Mucosa of descending colon (tissue), 3 donors: ENCODE results near the gene WDR18. TPM values are rescaled to one million over a fixed set of nuclear protein-coding genes. Genes with fewer than 3 reads are reported as not detected.

Source experiments
- ATAC-seq: fragments of 200-7000 bp; cut with Tn5 transposase; one replicate; pipeline ENCODE4 v1.9.1; 2020; ENCODE audit warnings: mild to moderate bottlenecking, moderate library complexity
- DNase-seq, 3 donors: peaks; one replicate each; pipeline ENCODE4 v3.0.0-alpha.2; 2020
- H3K36me3 ChIP-seq: fragments of 200-600 bp; one replicate; pipeline ENCODE4 v1.8.0; 2021; ENCODE audit warnings: low read depth, mild to moderate bottlenecking
- H3K4me1 ChIP-seq: fragments of 200-600 bp; one replicate; pipeline ENCODE4 v1.8.0; 2021; ENCODE audit warnings: low read depth, mild to moderate bottlenecking
- H3K4me3 ChIP-seq: fragments of 200-600 bp; one replicate; pipeline ENCODE4 v1.8.0; 2021; ENCODE audit warnings: mild to moderate bottlenecking
- H3K9me3 ChIP-seq: fragments of 200-600 bp; one replicate; pipeline ENCODE4 v1.8.0; 2021; ENCODE audit warnings: mild to moderate bottlenecking
- CTCF ChIP-seq: fragments of 200-600 bp; IDR thresholded peaks from one replicate; pipeline ENCODE4 v1.8.0; 2022; ENCODE audit warnings: antibody characterized with exemption, mild to moderate bottlenecking
- intact Hi-C, 2 donors: fragments of 100-400 bp; cut with DNase I in 1 of 2; cut with micrococcal nuclease in 1 of 2; formaldehyde crosslinking; loops; one replicate each; pipeline versions ENCODE4 v1.11.0 to v1.11.1; 2022; cut with DNase I, micrococcal nuclease
- total RNA-seq, 3 donors: library from RNA; stranded (reverse); fragmentation: NEBNext Ultra II Directional in 2 of 3; extraction: Animal tissue kit (Norgen Biotek cat#: 25700) in 2 of 3; gene quantifications; one replicate each; pipeline versions ENCODE4 v1.2.1 to v1.2.4, GENCODE V29; 2021 to 2023
- donor health status: DM: no; HTN: no; CAD: no; lungs with moderate emphysema.
- donor health status: DM: no; HTN: no; CAD: no.
- donor health status: DM: no; HTN: yes; CAD: no.

WDR18 gene
- total RNA-seq, 3 donors from 2014 or later, result 23.8 to 42.0 (median 33.0) TPM

GRCh38 chr19:1025960-1026782, 42.0 kb downstream of the WDR18 start, which contains the start of gene CNN2:
Gene CNN2, plus strand, starts transcription at chr19:1026608. Its CDS starts 54 bp downstream, at chr19:1026662.
- intact Hi-C loops, result no loop called here
- Histone ChIP-seq H3K36me3 (no peaks in the 10 kb centered on the region), H3K9me3 (no peaks in the 10 kb centered on the region), H3K4me3 (peak within 1 kb of the TSS; percentile 81), H3K4me1 (peaks cover 29% of the 10 kb centered on the region)
- peak; percentile 89 to 91 (median 89) for DNase-seq
- peak; percentile 76 for ATAC-seq
- no peak for TF ChIP-seq CTCF

DNA sequence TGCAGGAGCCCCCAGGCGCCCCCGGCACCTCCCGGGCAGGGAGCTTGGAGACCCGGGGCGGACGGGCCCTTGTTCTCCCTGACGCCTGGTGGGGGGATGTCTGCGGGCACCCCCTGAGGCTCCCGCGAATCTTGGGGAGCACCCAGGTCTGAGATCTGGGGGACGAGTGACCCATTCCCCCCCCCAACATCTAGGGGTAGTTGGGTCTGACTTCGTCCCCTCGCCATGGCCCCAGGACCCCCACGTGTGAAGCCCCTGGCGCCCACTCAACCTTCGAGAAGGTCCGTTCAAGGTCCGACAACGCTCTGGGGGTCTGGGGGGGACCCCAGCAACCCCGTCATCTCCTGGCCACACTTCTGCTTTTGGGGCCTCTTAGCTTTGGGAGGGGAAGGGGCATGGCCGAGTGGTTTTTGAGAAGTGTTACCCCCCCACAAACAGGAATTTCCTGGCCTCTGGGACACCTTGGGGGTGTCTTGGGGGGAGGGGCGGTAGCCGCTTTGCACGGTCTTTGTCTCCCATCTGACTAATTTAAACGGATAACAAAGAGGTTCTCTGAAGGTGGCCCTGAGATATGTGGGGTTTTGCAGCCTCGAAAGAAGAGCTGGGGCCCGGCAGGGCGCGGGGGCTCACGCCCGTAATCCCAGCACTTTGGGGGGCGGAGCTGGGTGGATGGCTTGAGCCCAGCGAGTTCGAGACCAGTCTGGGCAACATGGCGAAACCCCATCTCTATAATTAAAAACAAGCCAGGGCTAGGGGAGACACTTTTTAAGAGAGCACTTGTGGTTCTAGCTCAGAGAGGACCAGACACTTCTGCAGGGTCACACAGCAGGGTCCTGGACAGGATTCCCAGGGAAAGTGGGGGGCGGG, 42.9 kb downstream of the WDR18 start:
- Histone ChIP-seq H3K36me3 (no peaks in the 10 kb centered on the region), H3K9me3 (no peaks in the 10 kb centered on the region), H3K4me3 (peak overlapping the region; percentile 81), H3K4me1 (peaks cover 25% of the 10 kb centered on the region)
- DNase-seq, result peak; percentile 65 to 70 (median 67)
- TF ChIP-seq CTCF, result no peak
- intact Hi-C loops, result no loop called here
- ATAC-seq, result peak; percentile 2

- Histone ChIP-seq H3K36me3 (no peaks in the 10 kb centered on the region), H3K9me3 (no peaks in the 10 kb centered on the region), H3K4me1 (peaks cover 23% of the 10 kb centered on the region), H3K4me3 (peak overlapping the region; percentile 81)
- peak; percentile 38 for ATAC-seq
- DNase-seq, result peak in 1 of 3 donors; percentile 64
- TF ChIP-seq CTCF, result no peak
- intact Hi-C loops, result no loop called here
These were observed 43.5 kb downstream of the WDR18 start for GRCh38 chr19:1027650-1028061.

GRCh38 chr19:1028062-1028926, 44.1 kb downstream of the WDR18 start:
- H3K36me3 ChIP-seq, result no peaks in the 10 kb centered on the region
- H3K9me3 ChIP-seq, result no peaks in the 10 kb centered on the region
- peak; percentile 84 for ATAC-seq
- intact Hi-C loops, result no loop called here
- H3K4me1 ChIP-seq, result peaks cover 23% of the 10 kb centered on the region
- no peak for TF ChIP-seq CTCF
- H3K4me3 ChIP-seq, result peak overlapping the region; percentile 81
- DNase-seq, result peak; percentile 79 to 92 (median 87)

GRCh38 chr19:1032264-1032867, 48.2 kb downstream of the WDR18 start:
- no peak overlapping the region for H3K4me3 ChIP-seq
- intact Hi-C loops, result no loop called here
- H3K9me3 ChIP-seq, result no peaks in the 10 kb centered on the region
- no peak for TF ChIP-seq CTCF
- ATAC-seq (no peak), DNase-seq (peak in 1 of 3 donors; percentile 53)
- peaks cover 20% of the 10 kb centered on the region for H3K4me1 ChIP-seq
- no peaks in the 10 kb centered on the region for H3K36me3 ChIP-seq
